ENCODE measurements around the gene PSMB10.

Gene PSMB10

GRCh38 chr16:67930191-67930590 lies 6.5 kb downstream of the PSMB10 start:
- H3K9me3 ChIP-seq (ENCODE audit: control insufficient read depth, insufficient read depth, low read depth, low read length): no peaks in the 10 kb centered on the region
- H3K4me3 ChIP-seq (ENCODE audit: low read depth, low read length): no peak overlapping the region
- ChIA-PET CTCF (interaction anchor here (1.0 to 4.9 kb wide), 3 partner anchors 47 to 258 kb away, joined by 3 to 62 read pairs (median 15); partner anchors contain the start of gene NRN1L), POLR2A (interaction anchor here (0.6 to 0.7 kb wide), 2 partner anchors 383 to 456 kb away, joined by 3 read pairs; no protein-coding TSS in a partner anchor)
- H3K4me1 ChIP-seq (ENCODE audit: control insufficient read depth, insufficient read depth, low read length): peaks cover 10% of the 10 kb centered on the region; the same call in 1 of the 2 replicates
- H3K27ac ChIP-seq (ENCODE audit: extremely low read depth, low read depth, low read length): no peak overlapping the region
- TF ChIP-seq ZNF138 (tag by site-specific recombination; IDR thresholded peaks at IDR 0.05; ENCODE audit: borderline replicate concordance) (no peak), ZSCAN18 (tag by site-specific recombination; IDR thresholded peaks at IDR 0.05) (no peak), ZNF549 (tag by site-specific recombination; IDR thresholded peaks at IDR 0.05) (no peak), ZNF785 (tag by site-specific recombination; IDR thresholded peaks at IDR 0.05) (no peak), ZNF354C (tag by site-specific recombination; IDR thresholded peaks at IDR 0.05; ENCODE audit: borderline replicate concordance, low read depth) (no peak), ZNF398 (tag by site-specific recombination; IDR thresholded peaks at IDR 0.05) (no peak), OVOL3 (tag by site-specific recombination; IDR thresholded peaks at IDR 0.05) (no peak), ZNF645 (tag by site-specific recombination; IDR thresholded peaks at IDR 0.05) (no peak), ZNF292 (tag by site-specific recombination; IDR thresholded peaks at IDR 0.05; ENCODE audit: borderline replicate concordance, low read depth) (no peak), ZNF660 (tag by site-specific recombination; IDR thresholded peaks at IDR 0.05) (no peak)
- peaks cover 0 to 47% of the 10 kb centered on the region in 2 experiments; a peak in 2 of 3 replicates for H3K36me3 ChIP-seq (ENCODE audit: control insufficient read depth in 2 of 2, insufficient read depth in 1 of 2, low read length in 2 of 2)

GRCh38 chr16:67928561-67929364 lies 7.9 kb downstream of the PSMB10 start:
- Histone ChIP-seq H3K27ac (ENCODE audit: extremely low read depth, low read depth, low read length) (no peak overlapping the region), H3K9me3 (ENCODE audit: control insufficient read depth, insufficient read depth, low read depth, low read length) (no peaks in the 10 kb centered on the region), H3K4me3 (ENCODE audit: low read depth, low read length) (no peak overlapping the region), H3K4me1 (ENCODE audit: control insufficient read depth, insufficient read depth, low read length) (peaks cover 10% of the 10 kb centered on the region; the same call in 1 of the 2 replicates), H3K36me3 (ENCODE audit: control insufficient read depth in 2 of 2, insufficient read depth in 1 of 2, low read length in 2 of 2) (peaks cover 0 to 54% of the 10 kb centered on the region in 2 experiments; a peak in 2 of 3 replicates)
- ChIA-PET POLR2A (interaction anchor here (1.2 kb wide), 1 partner anchor 45 kb away, joined by 3 read pairs; no protein-coding TSS in a partner anchor), CTCF (interaction anchor here (0.6 to 4.9 kb wide), 18 partner anchors 12 to 408 kb away, joined by 3 to 62 read pairs (median 3); partner anchors contain the start of genes NRN1L and PSKH1)
- TF ChIP-seq ZNF692 (tag by site-specific recombination; IDR thresholded peaks at IDR 0.05): peak; percentile 36; the same call in 1 of the 2 replicates
- peak; percentile 94 for TF ChIP-seq SCRT2 (tag by site-specific recombination; IDR thresholded peaks at IDR 0.05)
- TF ChIP-seq KLF8 (tag by site-specific recombination; IDR thresholded peaks at IDR 0.05): peak; percentile 37; the same call in 1 of the 2 replicates
- no peak for TF ChIP-seq ZNF335 (tag by site-specific recombination; conservative IDR thresholded peaks at IDR 0.05)
- no peak for TF ChIP-seq ZSCAN5A (tag by site-specific recombination; IDR thresholded peaks at IDR 0.05)
- no peak for TF ChIP-seq BCL11B (tag by site-specific recombination; IDR thresholded peaks at IDR 0.05; ENCODE audit: low read depth)
- no peak for TF ChIP-seq ZNF426 (tag by site-specific recombination; IDR thresholded peaks at IDR 0.05)
- TF ChIP-seq ZNF529 (tag by site-specific recombination; IDR thresholded peaks at IDR 0.05; ENCODE audit: insufficient replicate concordance): no peak
- TF ChIP-seq YY2 (tag by site-specific recombination; IDR thresholded peaks at IDR 0.05): 0 out of 2 replicates have a peak, but pooled peaks have one; percentile 43
- no peak for TF ChIP-seq ZNF530 (tag by site-specific recombination; IDR thresholded peaks at IDR 0.05; ENCODE audit: low read depth)
- peak; percentile 70 for TF ChIP-seq ZNF654 (tag by site-specific recombination; IDR thresholded peaks at IDR 0.05; ENCODE audit: low read depth)
- no peak for TF ChIP-seq ZNF544 (tag by site-specific recombination; IDR thresholded peaks at IDR 0.05)
- no peak for TF ChIP-seq ZNF266 (tag by site-specific recombination; IDR thresholded peaks at IDR 0.05; ENCODE audit: low read depth)
- TF ChIP-seq ZNF146 (tag by site-specific recombination; IDR thresholded peaks at IDR 0.05): no peak
